ENCODE measurements around the gene UBC.
"Not testable (repeated sequence)": the region's sequence is repeated elsewhere in the genome, so short reads cannot be mapped to it uniquely, and the experiment has no call there.

Gene UBC

DNA sequence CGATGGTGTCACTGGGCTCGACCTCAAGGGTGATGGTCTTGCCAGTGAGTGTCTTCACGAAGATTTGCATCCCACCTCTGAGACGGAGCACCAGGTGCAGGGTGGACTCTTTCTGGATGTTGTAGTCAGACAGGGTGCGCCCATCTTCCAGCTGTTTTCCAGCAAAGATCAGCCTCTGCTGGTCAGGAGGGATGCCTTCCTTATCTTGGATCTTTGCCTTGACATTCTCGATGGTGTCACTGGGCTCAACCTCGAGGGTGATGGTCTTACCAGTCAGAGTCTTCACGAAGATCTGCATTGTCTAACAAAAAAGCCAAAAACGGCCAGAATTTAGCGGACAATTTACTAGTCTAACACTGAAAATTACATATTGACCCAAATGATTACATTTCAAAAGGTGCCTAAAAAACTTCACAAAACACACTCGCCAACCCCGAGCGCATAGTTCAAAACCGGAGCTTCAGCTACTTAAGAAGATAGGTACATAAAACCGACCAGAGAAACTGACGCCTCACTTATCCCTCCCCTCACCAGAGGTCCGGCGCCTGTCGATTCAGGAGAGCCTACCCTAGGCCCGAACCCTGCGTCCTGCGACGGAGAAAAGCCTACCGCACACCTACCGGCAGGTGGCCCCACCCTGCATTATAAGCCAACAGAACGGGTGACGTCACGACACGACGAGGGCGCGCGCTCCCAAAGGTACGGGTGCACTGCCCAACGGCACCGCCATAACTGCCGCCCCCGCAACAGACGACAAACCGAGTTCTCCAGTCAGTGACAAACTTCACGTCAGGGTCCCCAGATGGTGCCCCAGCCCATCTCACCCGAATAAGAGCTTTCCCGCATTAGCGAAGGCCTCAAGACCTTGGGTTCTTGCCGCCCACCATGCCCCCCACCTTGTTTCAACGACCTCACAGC lies 717 bp downstream of the UBC start:
- no peak for DNase-seq

DNA sequence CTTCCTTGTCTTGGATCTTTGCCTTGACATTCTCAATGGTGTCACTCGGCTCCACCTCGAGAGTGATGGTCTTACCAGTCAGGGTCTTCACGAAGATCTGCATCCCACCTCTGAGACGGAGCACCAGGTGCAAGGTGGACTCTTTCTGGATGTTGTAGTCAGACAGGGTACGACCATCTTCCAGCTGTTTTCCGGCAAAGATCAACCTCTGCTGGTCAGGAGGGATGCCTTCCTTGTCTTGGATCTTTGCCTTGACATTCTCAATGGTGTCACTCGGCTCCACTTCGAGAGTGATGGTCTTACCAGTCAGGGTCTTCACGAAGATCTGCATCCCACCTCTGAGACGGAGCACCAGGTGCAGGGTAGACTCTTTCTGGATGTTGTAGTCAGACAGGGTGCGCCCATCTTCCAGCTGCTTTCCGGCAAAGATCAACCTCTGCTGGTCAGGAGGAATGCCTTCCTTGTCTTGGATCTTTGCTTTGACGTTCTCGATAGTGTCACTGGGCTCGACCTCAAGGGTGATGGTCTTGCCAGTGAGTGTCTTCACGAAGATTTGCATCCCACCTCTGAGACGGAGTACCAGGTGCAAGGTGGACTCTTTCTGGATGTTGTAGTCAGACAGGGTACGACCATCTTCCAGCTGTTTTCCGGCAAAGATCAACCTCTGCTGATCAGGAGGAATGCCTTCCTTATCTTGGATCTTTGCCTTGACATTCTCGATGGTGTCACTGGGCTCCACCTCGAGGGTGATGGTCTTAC lies 1.7 kb downstream of the UBC start:
- not testable (repeated sequence) for DNase-seq

DNA sequence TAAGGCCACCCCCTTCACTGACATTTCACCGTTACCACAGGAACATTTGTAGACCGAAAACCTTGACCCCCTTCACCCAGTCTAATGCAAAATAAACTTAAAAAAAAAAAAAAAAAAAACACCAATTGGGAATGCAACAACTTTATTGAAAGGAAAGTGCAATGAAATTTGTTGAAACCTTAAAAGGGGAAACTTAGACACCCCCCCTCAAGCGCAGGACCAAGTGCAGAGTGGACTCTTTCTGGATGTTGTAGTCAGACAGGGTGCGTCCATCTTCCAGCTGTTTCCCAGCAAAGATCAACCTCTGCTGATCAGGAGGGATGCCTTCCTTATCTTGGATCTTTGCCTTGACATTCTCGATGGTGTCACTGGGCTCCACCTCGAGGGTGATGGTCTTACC lies 2.9 kb downstream of the UBC start:
- not testable (repeated sequence) for DNase-seq

DNA sequence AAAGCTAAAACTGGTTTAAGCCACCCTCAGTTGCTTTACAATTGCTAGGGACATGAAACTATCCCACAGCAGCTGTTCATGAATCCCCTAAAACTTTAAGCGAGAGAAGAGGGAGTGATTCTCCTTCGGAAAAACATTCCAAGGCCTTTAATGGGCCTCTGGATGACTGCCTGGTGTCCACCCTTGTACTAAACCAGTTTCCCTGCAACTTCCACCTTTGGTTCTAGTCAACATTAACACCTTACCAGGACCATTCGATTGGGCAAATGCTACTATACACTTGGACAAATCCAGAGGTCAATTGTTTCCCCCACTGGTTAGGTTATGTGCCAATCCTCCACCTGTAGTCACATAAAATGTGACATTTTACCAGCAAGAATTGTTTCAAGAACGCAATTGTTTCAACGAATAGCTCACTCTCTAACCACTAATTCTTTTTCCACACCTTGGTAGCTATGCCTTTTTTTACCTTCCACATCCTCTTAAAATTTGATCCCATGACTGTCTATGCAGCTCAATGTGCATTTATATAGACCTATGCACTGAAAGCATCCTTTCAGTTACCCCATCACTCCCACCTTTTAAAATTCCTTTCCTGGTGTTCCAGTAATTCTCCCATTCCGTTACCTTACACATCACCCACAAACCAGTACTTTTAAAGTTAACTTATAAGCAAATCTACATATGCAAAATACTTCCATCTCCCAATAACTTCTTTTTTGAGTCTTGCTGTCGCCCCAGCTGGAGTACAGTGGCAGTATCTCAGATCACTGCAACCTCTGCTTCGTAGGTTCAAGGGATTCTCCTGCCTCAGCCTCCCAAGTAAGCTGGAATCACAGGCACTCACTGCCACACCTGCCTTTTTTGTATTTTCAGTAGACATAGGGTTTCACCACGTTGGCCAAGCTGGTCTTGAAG lies 3.6 kb downstream of the UBC start:
- DNase-seq = no peak

DNA sequence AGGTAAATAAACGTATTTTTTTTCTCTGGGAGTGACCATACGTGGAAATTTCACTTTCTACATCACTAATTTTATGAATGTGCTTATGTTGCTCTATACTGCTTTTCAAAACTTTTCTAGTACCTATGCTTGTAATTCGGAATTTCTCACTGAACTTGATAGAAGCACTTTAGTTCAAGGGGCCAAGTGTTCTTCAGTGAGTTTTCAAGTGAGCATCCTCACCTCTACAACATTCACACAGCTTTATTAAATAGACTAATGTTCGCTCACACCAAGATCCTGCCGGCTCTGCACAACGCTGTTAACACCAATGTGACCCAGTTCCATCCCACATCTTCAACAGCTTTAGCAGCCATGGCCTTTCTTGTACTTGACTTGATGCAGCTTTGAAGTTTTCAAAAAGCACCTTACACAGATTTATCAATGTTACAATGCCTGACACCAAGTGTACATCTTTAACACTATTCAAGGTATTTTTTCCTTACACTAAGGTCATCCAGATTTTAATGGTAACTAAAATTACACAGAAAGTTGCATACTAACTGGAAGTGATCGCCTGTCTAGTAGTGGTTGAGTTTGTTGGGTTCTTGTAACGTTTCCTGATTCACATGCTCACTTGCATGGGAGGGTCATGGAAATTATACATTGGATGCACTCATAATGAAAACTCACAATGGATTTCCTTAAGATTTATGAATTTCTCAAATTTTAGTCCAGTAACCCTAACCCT lies 4.5 kb downstream of the UBC start:
- DNase-seq = no peak

DNA sequence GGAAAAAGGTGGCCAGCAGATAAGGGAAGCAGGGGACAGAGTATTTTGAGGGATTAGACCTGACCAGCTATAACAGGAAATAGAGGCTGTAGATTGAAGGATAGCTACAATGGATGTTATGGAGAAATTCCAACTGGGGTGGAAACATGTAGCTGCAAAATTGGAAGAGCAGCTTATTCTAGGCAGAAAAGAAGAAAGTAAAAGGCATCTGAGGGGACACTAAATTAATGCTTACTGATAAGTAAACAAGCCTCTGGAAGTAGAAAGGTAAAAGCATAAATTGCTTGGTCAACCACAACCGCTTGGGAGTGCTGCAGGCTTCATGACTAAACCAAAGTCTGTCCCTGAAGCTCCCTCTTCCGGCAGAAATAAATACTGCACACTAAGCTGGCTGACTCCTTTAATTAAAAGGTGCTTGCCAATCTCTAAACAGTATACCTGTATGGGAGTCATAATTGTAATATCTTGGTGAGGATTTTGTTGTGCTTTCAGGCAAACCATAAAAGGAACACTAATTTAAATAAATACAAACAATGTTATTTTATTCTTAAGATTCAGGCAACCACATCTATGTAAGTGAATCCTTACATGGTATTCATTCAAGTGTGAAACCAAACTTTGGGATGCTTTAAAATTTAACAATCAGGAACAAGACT lies 7.7 kb downstream of the UBC start:
- DNase-seq = no peak

DNA sequence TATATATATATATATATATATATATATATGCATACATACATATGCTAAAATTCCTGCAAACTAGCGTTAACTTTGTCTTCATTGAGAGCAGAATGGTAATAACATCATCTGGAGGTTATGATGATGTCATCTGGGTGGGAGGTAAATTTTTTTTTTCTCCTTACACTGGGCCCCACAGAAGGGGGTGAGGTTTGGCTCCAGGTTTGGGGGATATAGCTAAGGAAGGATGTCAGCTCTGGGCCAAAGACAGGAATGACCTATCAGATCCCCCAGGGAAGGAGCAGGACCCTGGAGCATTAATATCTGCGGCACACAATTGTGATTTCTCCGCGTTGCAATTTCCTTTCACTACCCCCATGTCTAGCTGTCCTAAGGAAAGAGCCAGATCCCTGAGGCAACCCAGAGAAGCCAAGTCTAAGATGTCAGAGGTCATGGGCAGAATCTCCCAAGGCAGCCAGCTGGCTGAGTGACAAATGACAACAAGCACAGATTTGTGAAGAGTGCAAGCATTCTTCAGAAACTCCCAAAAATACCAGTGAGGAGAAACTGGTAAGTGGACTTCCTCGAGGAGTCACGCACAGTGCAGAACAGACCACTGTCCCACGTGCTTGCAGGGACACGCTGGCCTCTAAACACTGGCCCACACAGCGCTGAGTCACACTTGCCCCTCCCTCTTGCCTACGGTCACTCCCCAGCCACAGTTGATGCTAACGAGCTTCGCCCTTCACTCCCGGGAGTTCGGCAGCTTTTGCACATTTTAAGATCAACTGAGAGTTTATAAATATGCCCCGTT lies 9.9 kb downstream of the UBC start:
- peak in 2 of 3 experiments; percentile 31 to 47 for DNase-seq

DNA sequence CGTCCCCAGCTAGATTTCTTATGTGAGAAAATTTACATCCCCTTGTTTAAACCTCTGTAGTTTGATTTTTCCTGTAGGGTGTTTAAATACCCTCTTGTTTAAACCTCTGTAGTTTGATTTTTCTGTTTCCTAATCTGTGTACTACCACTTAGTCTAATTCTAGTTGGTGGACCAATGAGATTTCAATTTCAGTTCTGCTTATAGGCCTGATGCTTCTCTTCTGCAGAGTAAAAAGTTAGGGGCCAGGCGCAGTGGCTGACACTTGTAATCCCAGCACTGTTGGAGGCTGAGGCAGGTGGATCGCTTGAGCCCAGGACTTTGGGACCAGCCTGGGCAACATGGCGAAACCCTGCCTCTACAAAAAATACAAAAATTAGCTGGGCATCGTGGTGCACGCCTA lies 11.5 kb downstream of the UBC start:
- no peak for DNase-seq

DNA sequence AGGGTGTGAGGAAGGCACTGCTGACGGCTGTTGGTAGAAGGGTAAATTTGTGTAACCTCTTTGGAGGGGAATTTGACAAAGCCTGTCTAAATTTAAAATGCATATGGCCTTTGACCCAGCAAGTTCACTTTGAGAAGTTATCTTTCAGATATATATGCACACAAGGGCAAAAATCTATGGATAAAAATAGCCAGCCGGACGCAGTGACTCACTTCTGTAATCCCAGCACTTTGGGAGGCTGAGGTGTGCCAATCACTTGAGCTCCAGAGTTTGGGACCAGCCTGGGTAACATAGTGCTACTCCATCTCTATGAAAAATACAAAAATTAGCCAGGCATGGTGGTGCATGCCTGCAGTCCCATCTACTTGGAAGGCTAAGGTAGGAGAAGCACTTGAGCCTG lies 13.4 kb downstream of the UBC start:
- no peak for DNase-seq

DNA sequence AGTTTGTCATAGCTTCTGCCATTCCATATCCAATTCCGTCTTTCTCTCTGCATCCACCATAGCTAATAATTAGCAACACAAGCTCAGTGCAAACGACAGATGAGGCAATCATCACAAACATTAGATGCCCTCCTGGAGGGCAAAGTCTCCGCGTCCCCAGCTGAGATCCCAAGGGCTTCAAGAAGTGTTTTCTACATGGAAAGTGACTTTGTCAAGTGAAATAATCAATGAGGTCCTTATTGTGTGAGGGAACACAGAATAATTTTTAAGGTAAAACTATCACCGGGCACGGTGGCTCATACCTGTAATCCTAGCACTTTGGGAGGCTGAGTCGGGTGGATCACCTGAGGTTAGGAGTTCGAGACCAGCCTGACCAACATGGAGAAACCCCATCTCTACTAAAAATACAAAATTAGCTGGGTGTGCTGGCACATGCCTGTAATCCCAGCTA lies 14.1 kb downstream of the UBC start:
- peak in 2 of 3 experiments; percentile 30 to 72 for DNase-seq

DNA sequence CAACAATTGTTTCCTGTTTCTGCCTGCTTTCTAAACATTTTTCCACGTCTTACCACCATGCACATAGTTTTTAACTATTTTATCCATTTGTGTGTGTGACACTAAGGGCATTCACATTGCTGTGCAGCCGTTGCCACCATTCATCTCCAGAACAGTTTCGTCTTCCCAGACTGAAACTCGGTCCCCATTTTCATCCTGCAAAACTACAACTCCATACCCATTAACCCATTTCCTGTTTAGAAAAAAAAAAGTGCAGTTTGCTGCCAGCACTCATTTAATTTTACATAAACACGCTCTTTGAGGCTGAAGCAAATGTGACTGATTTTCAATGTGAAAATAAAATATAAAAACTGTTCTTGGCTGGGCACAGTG lies 15.5 kb downstream of the UBC start:
- no peak for DNase-seq

DNA sequence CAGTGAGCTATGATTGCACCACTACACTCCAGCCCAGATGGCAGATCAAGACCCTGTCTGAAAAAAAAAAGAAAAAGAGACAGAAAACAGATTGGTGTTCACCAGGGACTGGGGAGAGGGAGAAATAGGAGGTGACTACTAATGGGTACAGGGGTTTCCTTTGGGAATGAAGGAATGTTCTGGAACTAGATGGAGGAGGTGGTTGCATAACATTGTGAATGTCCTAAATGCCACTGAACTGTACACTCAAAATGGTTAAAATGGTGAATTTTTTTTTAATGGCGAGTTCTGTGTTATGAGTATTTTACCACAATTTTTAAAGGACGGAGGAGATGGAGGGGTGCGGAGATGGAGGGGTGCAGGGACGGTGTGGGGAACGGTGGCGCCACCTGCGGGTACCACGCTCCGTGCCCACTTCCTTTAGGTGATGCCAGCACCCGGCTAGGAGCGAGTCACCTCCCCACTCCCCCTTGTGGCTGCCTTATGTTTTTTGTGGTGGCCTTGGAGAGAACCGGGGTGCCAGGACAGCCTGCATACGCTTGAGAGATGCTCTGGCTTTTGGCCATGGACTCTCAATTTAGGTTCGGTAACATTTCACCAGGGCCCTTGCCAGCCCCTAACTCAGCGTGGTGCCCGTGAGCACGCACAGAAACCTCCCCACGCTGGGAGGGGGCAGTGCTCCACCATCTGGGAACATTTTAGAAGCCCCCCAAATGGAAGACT lies 16.1 kb downstream of the UBC start:
- DNase-seq = peak in 2 of 3 experiments; percentile 8 to 27

DNA sequence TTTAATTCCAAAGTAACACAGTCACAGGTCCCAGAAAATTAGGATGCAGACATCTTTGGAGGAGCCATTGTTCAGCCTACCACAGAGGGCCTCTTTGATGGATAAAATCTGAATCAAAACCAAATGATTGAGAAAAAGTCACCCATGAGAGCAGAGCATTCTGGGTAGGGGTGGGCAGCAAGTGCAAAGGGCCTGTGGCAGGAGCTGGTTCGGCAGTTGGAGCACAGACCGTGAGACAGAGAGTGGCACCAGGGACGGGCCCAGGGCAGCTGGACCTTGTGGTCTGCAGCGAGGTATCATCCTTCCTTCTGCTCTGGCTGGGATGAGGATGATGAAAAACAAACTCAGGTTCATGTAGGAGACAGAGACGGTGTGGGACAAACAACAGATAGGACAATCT lies 18.0 kb downstream of the UBC start:
- DNase-seq = no peak

DNA sequence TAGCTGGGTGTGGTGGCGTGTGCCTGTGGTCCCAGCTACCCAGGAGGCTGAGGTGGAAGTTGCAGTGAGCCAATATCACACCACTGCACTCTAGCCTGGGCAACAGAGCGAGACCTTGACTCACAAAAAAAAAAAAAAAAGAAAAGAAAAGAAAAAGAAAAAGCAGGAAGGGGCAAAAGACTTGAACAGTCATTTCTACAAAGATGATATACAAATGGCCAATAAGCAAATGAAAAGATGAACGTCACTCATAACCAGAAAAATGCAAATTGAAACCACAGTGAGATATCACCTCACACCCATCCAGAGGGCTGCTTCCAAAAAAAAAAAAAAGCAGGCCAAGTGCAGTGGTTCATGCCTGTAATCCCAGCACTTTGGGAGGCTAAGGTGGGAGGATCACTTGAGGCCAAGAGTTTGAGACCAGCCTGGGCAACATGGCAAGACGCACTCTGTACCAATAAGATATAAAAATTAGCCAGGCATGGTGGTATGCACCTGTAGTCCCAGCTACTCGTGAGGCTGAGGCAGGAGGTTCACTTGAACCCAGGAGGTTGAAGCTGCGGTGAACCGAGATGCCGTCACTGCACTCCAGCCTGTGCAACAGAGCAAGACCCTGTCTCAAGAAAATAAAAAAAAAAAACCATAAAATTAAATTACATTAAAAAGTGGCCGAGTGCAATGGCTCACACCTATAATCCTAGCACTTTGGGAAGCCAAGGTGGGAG lies 20.5 kb downstream of the UBC start:
- no peak for DNase-seq

DNA sequence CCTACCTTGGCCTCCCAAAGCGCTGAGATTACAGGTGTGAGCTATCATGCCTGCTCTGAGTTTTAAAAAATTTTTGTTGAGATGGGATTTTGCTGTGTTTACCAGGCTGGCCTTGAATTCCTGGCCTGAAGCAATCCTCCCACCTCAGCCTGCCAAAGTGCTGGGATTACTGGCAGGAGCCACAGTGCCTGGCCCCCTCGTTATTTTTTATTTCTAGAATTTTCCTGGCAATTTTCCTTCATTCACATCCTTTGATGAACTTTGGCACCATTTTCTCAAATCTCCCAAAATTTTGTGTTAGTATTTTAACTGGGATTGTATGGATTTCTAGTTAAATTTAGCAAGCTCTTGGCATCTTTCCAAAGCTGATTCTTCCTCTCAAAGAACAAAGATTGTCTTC lies 26.2 kb downstream of the UBC start:
- no peak for DNase-seq

DNA sequence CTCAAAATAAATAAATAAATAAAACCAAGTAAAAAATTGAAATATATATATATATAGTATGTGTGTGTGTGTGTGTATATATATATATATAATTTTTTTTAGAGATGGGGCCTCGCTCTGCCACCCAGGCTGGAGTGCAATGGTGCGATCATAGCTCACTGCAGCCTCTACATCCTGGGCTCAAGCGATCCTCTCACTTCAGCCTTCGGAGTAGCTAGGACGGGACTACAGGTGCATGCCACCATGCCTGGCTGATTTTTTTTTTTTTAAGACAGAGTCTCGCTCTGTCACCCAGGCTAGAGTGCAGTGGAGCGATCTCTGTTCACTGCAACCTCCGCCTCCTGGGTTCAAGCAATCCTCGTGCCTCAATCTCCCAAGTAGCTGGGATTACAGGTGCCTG lies 26.7 kb downstream of the UBC start:
- not testable (repeated sequence) for DNase-seq

DNA sequence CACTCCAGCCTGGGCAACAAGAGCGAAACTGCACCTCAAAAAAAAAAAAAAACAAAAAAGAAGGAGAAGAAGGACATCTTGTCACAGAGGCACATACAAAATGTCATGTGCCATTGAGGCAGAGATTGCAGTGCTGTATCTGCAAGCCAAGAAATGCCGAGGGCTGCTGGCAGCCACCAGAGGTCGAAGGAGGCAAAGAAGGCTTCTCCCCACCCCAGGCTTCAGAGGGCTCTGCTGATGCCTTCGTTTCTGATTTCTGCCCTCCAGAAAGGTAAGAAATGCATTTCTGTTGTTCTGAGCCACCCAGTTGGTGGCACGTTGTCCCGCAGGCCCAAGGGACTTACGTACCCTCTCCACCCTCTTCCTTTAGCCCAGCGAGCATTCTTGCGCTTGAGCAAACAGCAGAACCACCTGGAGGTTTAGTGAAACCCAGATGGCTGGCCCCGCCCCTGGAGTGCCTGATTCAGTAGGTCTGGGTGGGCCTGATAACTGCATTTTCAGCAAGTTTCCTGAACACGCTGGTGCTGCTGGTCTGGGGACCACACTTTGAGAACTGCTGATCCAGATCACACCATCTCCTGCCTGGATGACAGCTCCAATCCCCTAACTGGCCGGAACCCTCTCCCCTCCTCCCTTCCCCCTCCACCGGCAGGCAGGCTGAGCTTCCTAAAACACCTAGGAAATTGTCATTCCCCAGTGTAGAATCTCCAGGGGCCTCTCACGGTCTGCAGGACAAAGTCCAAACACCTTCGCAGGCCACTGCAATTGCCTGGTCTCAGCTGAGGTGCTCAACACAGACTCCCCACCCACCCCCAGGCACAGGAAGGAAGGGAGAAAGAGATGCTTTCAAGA lies 29.6 kb downstream of the UBC start:
- peak; percentile 23 to 60 (median 30) for DNase-seq

Measured in NCI-H1417 (cell line).